Gastrocnemius medialis (tissue), 4 donors: ENCODE data around the gene CLMN.

Source experiments
- POLR2A ChIP-seq, 2 donors: fragments of 450-650 bp; IDR thresholded peaks; one replicate each; pipeline ENCODE4 v1.6.1; 2017; ENCODE audit warnings: antibody characterized with exemption in 2 of 2, mild to moderate bottlenecking in 2 of 2, moderate library complexity in 2 of 2
- TF ChIP-seq, protein P1 (sequence below), 5 experiments: fragments of 450-650 bp in 3 of 5; fragments of 200-600 bp in 2 of 5; sonication (generic) in 2 of 5; IDR thresholded peaks in 4 of 5; conservative IDR thresholded peaks in 1 of 5; 1 replicate in 4 of 5; 2 replicates in 1 of 5; pipeline ENCODE4 v1.5.1; 2016 to 2019; ENCODE audit warnings: antibody characterized with exemption in 5 of 5, mild to moderate bottlenecking in 3 of 5, moderate library complexity in 3 of 5

DNA sequence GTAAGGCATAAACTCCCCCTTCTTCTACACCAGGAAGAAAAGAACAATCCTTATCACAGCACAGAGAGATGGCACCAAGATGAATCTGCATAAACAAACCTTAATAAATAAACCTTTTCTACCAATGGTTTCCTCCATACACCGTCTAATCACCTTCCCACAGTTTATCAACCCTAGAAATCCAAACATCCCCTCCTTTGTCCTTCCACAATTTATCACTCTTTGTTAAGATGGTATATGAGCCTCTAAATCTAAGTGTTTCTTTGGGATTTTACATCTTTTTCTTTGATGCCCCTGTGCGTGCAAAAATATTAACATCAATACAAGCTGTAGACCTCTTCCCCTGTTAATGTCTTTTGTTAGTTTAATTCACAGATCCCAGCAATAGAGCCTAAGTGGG is 174.9 kb downstream of the CLMN start:
- TF ChIP-seq, protein P1, sequence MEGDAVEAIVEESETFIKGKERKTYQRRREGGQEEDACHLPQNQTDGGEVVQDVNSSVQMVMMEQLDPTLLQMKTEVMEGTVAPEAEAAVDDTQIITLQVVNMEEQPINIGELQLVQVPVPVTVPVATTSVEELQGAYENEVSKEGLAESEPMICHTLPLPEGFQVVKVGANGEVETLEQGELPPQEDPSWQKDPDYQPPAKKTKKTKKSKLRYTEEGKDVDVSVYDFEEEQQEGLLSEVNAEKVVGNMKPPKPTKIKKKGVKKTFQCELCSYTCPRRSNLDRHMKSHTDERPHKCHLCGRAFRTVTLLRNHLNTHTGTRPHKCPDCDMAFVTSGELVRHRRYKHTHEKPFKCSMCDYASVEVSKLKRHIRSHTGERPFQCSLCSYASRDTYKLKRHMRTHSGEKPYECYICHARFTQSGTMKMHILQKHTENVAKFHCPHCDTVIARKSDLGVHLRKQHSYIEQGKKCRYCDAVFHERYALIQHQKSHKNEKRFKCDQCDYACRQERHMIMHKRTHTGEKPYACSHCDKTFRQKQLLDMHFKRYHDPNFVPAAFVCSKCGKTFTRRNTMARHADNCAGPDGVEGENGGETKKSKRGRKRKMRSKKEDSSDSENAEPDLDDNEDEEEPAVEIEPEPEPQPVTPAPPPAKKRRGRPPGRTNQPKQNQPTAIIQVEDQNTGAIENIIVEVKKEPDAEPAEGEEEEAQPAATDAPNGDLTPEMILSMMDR (IDR thresholded peaks at IDR 0.05 in 4 of 5, conservative IDR thresholded peaks at IDR 0.05 in 1 of 5), result no peak
- TF ChIP-seq POLR2A (IDR thresholded peaks at IDR 0.05), result no peak
